Activated CD4-positive, alpha-beta T cell treated with anti-CD3 and anti-CD28 coated beads, Interleukin-2, amount 50 U/mL, for 24 hours (primary cell): Measurements from ENCODE around the gene LRR1.
"Not testable (repeated sequence)": the region's sequence is repeated elsewhere in the genome, so short reads cannot be mapped to it uniquely, and the experiment has no call there.

Source experiments
- DNase-seq, 2 donors: peaks; one replicate each; pipeline ENCODE4 v3.0.0-alpha.2; 2020; ENCODE audit warnings: low read depth in 1 of 2, low spot score in 1 of 2

LRR1 gene

DNA sequence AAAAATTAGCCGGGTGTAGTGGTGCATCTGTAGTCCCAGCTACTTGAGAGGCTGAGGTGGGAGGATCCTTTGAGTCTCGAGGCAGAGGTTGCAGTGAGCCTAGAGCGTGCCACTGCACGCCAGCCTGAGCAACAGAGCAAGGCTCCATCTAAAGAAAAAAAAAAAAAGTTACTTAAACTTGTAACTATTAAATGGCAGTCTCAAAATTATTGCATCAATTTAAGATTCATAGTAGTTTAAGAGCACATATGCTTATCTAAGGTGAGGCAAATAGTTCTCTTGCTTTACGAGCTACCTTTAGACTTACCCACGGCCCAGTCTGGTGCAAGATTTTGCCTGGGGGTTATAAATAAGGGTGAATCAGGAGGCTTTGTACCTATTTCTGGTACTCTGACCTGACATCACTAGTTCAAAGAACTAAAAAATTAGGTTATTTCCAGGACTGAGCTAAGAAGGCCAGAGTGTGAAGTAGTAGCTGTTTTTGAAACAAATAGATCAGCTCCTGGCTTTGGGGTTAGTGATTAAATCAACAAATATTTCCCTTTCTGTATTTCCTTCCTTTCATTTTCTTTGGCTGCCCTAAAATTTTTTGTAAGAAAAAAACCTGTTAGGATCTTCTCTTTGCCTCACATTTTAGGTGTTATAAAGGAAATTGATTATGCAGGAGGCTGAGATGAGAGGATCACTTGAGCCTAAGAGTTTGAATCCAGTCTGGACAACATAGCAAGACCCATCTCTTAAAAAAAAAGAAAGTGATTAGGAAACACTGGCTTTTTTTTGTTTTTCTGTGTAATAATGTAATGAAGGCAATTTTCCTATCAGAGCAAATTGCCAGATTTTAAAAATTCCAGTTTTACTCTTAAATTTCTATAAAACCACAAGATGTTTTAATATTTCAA is 25.4 kb downstream of the LRR1 start:
- no peak for DNase-seq

DNA sequence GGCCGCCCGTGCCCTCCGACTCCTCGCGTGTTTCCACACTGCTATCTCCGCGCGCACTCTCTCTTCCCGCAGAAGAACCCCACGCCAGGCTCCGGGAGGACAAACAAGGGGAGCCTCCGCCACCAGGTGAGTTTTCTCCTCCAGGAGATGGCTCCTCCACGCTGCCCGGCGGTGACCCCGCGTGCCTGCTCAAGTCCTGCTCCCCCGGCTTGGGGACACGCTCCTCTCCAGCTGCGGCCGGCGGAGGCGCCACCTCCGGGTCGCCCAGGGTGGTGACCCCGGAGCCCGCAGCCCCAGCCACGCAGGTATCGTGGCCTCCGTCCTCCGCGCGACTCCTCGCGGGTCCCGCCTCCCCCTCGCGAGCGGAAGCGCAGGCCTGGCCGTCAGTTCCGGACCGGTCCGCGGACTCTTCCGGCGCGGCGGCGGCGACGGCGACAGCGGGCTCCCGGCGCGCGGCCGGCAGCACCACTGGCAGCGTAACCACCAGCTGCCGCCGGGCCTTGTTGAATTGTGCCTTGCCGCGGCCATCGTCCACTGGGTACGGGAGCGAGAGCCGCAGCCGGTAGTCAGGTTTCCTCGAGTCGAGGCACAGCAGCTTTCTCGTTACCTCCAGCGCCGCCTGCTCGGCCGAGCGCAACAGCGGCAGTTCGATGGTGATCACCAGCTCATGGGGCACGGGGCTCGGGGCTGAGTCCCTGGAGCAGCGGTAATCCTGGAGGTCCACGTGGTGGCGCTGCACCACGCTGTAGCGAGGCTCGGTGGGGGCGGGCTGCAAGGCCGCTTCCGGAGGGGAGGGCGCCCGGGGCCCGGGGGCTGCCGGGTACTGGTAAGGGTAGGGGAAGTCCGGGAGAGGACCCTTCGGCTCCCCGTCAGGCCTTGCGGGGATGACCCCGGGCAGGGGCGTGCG is 35.2 kb downstream of the LRR1 start:
- DNase-seq: peak; percentile 88 to 95

DNA sequence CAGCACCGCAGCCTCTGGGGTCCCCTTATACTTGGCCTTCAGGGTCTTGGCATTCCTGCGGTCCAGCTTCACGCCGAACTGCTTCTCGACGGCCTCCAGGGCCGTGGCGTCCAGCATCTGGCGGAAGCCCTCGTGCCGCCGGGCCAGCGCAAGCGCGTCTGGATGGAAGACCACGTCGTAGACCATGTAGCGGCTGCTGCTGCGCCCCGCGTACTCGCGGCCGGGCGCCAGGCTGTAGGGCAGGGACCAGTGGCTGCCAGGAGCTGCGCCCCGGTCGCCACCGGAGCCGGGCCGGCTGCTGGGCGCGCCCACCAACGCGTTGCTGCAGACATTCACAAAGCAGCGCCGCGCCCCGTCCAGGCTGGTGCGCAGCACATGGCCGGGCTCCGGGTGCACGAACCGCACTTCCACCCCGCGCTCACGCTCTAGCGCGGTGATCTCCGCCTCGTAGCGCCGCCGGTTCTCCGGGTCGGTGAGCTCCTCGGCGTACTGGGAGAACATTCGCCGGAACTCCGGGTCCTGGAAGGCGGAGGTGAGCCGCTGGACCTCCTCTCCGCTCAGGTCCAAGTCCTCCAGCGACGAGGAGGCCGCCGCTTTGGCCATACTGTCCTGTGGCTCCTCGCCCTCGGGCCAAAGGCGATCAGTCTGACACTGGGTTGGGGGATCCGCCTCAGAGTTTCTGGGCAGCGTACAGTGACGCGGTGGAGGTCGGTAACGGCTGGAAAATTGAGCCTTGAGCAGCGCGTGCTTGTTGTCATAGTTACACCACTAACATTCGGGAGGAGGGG is 36.0 kb downstream of the LRR1 start, which contains the start of gene DNAAF2:
DNAAF2 (minus strand) TSS at position 698 of the 788 bp plus-strand sequence; CDS start at position 603, 95 bp downstream.
- DNase-seq: peak; percentile 41 to 52

DNA sequence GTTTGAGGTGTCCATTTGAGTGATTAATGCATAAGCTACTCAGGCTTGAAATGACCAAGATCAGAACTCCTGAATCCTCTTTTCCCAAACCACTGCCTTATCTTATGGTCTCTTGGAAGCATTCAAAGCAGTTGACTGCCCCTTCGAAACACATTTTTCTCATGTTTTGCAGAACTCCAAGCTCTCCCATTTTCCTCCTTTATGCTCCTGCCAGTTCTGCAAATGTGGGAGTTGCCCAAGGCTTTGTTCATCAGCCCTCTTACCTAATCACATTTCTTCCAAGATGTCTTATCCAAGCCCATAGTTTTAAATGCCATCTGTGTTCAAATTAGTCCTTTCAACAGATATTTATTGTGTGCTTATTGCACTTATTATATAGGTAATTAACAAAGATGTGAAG is 38.1 kb downstream of the LRR1 start:
- DNase-seq: no peak

DNA sequence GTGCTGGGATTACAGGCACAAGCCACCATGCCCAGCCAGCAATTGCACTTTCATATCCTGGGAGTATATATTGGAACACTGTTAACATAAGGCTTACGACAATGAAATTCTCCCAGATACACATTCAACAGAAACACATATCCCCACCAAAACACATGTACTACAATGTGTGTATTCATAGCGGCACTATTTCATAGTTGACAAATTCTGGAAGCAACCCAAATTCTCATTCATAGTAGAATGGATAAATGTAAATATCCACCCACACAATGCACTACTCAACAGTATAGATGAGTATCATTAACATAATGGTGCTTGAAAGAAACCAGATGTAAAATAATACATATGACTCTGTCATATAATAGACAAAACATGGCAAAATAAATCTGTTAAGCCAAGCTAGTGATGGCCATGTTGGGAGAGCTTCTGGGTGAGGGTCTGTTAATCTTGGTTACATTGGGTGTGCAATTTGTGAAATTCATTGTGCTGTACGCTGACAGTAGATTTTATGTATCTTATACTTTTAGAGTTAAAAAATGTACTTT is 38.9 kb downstream of the LRR1 start:
- DNase-seq: no peak

DNA sequence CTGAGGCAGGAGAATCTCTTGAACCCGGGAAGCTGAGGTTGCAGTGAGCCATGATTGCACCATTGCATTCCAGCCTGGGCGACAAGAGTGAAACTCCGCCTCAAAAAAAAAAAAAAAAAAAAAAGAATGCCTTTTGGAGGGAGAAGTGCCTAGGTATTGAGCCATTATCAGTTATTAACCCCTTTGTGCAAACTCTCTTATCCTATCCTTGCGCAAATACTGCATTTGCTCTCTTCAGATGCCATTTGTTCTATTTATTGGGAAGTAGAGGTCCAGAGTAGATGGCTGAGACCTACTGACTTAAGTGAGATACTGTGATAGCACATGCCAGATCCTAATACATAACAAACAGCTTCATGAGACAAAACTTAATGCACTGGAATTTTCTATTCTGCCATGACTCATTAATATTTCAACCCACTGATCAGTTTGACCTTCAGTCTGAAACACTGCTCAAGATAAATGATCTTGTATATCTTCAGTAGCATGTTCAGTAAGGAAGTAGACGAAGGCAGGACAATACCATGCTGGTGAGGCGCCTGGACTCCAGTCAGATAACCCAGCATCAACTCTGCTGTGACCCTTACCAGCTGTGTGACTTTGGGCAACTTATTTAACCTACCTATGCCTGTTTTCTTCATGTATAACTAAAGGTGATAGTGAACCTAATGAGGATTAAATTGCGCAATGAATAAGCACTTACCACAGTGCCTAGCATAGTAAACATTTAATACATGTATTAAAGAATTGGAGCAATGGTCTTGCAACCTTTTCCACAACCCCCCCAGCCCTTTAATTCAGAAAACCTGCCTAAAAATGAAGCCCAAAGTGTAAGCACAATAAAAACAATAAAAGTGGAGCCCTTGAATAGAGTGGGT is 42.0 kb downstream of the LRR1 start:
- DNase-seq: no peak

DNA sequence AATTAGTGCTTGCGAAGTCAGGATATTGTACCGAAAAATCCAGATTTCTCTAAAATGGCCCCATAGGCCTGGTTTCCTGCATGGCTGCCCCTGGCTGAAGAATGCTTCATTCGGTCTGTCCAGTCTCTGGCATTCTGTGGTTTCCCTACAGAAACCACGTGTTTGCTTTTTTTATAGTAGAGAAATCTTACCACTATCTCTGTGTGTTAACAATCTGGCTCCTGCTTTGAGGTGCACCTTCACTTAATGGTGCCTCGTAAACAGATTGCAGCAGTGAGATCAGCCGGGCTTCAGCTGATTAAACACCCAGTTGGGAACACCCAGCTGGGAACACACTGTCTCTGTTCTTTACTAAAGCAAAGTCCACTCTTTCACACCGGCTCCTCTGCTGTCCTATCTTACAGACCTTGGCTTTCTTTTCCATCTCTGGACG is 43.0 kb downstream of the LRR1 start:
- no peak for DNase-seq

DNA sequence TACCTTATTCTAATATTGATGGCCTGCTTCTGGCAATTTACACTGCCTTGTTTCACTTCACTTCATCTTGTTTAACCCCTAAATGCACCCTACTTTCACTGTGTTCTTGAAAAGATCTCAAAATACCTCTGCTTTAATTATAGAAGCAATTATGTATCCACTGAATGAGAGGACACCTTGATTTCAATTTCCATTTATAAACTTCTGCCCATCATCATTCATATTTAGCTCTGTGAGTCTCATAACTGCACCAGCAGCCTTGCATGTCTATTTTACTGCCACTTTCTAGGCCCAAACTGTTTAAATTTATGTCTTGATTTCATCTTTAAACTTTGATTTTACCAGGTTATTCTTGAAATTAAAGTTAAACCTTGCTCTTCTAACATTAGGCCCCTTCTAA is 43.4 kb downstream of the LRR1 start:
- DNase-seq: no peak

DNA sequence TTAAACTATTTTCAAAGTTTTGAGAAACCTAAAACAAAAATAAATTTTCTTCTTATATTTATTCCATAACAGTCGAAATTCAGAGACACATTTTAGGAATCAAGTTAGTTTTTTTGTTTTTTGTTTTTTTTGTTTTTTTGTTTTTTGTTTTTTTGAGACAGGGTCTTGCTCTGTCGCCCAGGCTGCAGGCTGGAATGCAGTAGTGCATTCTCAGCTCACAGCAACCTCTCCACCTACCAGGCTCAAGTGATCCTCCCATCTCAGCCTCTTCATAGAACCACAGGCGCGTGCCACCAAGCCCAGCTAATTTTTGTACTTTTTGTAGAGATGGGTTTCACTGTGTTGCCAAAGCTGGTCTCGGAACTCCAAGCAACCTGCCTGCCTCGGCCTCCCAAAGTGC is 54.8 kb downstream of the LRR1 start:
- no peak for DNase-seq

DNA sequence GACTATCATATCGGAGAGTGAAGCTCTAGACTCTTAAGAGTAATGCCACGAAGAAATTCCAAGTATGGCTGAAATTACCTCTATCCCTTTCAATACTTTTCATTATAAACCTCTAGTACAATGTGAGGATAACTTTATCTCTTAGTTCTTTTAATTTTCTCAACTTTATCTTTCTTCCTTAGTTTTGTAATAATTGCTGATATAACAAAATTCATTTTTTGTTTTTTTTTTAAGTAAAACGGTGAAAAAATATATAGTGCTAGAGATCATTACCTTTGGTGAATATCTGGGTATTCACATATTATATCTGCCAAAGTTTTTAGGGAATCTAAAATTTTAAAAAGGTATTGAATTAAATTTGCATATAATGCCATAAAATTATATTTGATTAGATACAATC is 55.8 kb downstream of the LRR1 start:
- no peak for DNase-seq

DNA sequence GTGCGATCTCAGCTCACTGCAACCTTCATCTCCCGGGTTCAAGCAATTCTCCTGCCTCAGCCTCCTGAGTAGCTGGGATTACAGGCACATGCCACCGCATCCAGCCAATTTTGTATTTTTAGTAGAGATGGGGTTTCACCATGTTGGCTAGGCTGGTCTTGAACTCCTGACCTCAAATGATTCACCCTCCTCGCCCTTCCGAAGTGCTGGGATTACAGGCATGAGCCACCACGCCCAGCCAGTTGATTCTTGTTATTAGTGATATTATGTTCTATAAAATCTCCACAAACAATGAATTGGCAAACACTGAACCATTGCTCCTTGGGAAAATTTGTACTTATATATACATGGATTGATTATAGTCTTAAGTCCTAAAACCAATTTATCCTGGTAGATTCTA is 58.8 kb downstream of the LRR1 start:
- not testable (repeated sequence) for DNase-seq

DNA sequence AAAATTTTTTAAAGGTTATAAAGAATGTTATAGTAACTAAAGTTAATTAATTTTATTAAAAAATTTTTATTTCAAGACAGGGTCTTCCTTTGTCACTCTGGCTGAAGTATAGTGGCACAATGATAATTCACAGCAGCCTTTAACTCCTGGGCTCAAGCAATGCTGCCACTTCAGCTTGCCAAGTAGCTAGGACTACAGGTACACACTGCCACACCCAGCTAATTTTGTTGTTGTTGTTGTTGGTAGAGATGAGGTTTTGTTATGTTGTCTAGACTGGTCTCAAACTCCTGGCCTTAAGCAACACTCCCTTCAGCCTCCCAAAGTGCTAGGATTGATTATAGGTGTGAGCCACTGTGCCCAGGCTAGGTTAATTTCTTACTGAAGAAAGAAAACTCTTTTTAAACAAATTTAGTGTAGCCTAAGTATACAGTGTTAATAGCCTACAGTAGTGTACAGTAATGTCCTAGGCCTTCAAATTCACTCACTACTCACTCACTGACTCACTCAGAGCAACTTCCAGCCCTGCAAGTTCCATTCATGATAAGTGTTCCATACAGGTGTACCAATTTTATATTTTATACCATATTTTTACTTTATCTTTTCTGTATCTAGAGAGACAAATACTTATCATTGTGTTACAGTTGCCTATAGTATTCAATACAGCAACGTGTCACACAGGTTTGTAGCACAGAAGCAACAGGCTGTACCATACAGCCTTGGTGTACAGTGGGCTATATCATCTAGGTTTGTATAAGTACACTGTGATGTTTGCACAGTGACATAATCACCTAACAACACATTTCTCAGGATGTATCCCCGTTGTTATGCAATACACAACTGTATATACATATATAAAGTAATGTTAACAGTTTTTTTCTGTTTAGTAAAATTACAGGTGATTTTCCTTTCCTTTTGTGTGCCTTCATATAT is 61.1 kb downstream of the LRR1 start:
- DNase-seq: no peak
